ENCODE data around the gene MRPS18A.
"Not testable (repeated sequence)": the region's sequence is repeated elsewhere in the genome, so short reads cannot be mapped to it uniquely, and the experiment has no call there.

- not testable (repeated sequence) for TF ChIP-seq POLR2AphosphoS5 (IDR thresholded peaks at IDR 0.05; ENCODE audit: borderline replicate concordance, low read depth, low read length); EZH2 (IDR thresholded peaks at IDR 0.05); FOXP2 (optimal IDR thresholded peaks at IDR 0.05; ENCODE audit: control extremely low read depth, extremely low read length, insufficient read depth)
These were observed 34.8 kb downstream of the MRPS18A start for GRCh38 chr6:43652822-43653221.

Data from SK-N-MC (cell line).